ENCODE results near the gene RTTN. TPM values are rescaled to one million over a fixed set of nuclear protein-coding genes. Genes with fewer than 3 reads are reported as not detected.

The RTTN gene
- total and polyA plus RNA-seq, 2 of the 4 experiments (the other 2 are of a cell fraction) = 5.8 to 19.9 TPM

DNA sequence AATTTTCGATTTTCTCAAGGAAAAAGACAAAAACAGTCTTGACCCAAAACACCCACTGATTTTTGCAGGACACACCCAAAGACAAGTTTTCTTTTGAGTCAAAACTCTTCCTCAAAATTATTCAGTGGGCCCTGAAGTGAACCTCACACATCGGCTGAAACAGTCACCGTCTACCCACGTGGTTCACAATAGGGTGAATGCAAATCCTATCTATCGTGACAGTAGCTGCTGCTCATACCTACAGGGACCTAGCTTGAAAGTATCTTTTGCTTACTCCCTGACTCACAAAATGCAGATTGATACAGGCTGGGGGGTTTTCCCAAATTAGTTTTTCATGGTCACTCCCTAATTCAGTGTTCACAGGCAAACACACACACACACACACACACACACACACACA is 247.1 kb downstream of the RTTN start:
- no peak for ATAC-seq (ENCODE audit: low read depth)
- TF ChIP-seq, protein P1, sequence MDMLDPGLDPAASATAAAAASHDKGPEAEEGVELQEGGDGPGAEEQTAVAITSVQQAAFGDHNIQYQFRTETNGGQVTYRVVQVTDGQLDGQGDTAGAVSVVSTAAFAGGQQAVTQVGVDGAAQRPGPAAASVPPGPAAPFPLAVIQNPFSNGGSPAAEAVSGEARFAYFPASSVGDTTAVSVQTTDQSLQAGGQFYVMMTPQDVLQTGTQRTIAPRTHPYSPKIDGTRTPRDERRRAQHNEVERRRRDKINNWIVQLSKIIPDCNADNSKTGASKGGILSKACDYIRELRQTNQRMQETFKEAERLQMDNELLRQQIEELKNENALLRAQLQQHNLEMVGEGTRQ (IDR thresholded peaks at IDR 0.05; ENCODE audit: low read depth, low read length) = no peak
- TF ChIP-seq RCOR1 (IDR thresholded peaks at IDR 0.05; ENCODE audit: insufficient replicate concordance, low read length) = no peak
- TF ChIP-seq CHD1 (IDR thresholded peaks at IDR 0.05; ENCODE audit: low read depth, low read length) = no peak
- no peak for TF ChIP-seq POLR2A (IDR thresholded peaks at IDR 0.05; ENCODE audit: low read depth, low read length)
- TF ChIP-seq, protein P2, sequence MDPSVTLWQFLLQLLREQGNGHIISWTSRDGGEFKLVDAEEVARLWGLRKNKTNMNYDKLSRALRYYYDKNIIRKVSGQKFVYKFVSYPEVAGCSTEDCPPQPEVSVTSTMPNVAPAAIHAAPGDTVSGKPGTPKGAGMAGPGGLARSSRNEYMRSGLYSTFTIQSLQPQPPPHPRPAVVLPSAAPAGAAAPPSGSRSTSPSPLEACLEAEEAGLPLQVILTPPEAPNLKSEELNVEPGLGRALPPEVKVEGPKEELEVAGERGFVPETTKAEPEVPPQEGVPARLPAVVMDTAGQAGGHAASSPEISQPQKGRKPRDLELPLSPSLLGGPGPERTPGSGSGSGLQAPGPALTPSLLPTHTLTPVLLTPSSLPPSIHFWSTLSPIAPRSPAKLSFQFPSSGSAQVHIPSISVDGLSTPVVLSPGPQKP (IDR thresholded peaks at IDR 0.05; ENCODE audit: borderline replicate concordance, low read depth, low read length) = no peak
- TF ChIP-seq MAZ (IDR thresholded peaks at IDR 0.05; ENCODE audit: borderline replicate concordance, low read depth, low read length) = no peak
- TF ChIP-seq MAFK (IDR thresholded peaks at IDR 0.05; ENCODE audit: low read depth, low read length) = no peak
- TF ChIP-seq RFX5 (IDR thresholded peaks at IDR 0.05; ENCODE audit: low read depth, low read length) = no peak
- TF ChIP-seq SMC3 (IDR thresholded peaks at IDR 0.05; ENCODE audit: low read depth, low read length) = no peak
- no peak for TF ChIP-seq RAD21 (IDR thresholded peaks at IDR 0.05; ENCODE audit: low read length)
- no peak for TF ChIP-seq NFE2L2 (IDR thresholded peaks at IDR 0.05; ENCODE audit: low read depth, low read length)
- TF ChIP-seq CEBPB (IDR thresholded peaks at IDR 0.05; ENCODE audit: low read depth, low read length) = no peak
- no peak for TF ChIP-seq BHLHE40 (IDR thresholded peaks at IDR 0.05; ENCODE audit: low read depth, low read length)
- TF ChIP-seq, protein P3, sequence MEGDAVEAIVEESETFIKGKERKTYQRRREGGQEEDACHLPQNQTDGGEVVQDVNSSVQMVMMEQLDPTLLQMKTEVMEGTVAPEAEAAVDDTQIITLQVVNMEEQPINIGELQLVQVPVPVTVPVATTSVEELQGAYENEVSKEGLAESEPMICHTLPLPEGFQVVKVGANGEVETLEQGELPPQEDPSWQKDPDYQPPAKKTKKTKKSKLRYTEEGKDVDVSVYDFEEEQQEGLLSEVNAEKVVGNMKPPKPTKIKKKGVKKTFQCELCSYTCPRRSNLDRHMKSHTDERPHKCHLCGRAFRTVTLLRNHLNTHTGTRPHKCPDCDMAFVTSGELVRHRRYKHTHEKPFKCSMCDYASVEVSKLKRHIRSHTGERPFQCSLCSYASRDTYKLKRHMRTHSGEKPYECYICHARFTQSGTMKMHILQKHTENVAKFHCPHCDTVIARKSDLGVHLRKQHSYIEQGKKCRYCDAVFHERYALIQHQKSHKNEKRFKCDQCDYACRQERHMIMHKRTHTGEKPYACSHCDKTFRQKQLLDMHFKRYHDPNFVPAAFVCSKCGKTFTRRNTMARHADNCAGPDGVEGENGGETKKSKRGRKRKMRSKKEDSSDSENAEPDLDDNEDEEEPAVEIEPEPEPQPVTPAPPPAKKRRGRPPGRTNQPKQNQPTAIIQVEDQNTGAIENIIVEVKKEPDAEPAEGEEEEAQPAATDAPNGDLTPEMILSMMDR (conservative IDR thresholded peaks at IDR 0.05; ENCODE audit: low read depth, low read length) = no peak
- no peak for TF ChIP-seq FOS (IDR thresholded peaks at IDR 0.05; ENCODE audit: low read depth, low read length)
- no peak for TF ChIP-seq MXI1 (IDR thresholded peaks at IDR 0.05; ENCODE audit: borderline replicate concordance, low read depth, low read length)

More for the DNA sequence above, 247.1 kb downstream of the RTTN start:
- no peak overlapping the region for H2AK5ac ChIP-seq (ENCODE audit: low read depth, low read length)
- H4K5ac ChIP-seq (ENCODE audit: low read depth, low read length) = no peak overlapping the region
- ChIA-PET POLR2A (ENCODE audit: unreplicated experiment) (no interaction called here), CTCF (no interaction called here)
- no peak overlapping the region for H4K8ac ChIP-seq (ENCODE audit: low read depth in 2 of 2, low read length in 2 of 2)
- H3K14ac ChIP-seq (replicated peaks; ENCODE audit: low read depth, low read length) = no peak overlapping the region; the same call in 1 of the 2 replicates
- no peak overlapping the region for H2AK9ac ChIP-seq (replicated peaks; ENCODE audit: low read depth, low read length, poor library complexity)
- H3K27ac ChIP-seq (ENCODE audit: insufficient read depth, low read length) = no peak overlapping the region
- H3K18ac ChIP-seq (ENCODE audit: low read depth, low read length) = no peak overlapping the region
- no peak overlapping the region for H2AFZ ChIP-seq (replicated peaks; ENCODE audit: low read length, poor library complexity)
- no peak overlapping the region for H3K23ac ChIP-seq (ENCODE audit: low read depth, low read length)
- no peaks in the 10 kb centered on the region for H3K27me3 ChIP-seq (ENCODE audit: control insufficient read depth, insufficient read depth, low read length)
- no TSS peak for BruUV-seq (replicated peaks)
- intact Hi-C loops (cut with micrococcal nuclease) = no loop called here
- H4K20me1 ChIP-seq (ENCODE audit: insufficient read depth, low read length) = no peaks in the 10 kb centered on the region
- no peaks in the 10 kb centered on the region for H3K36me3 ChIP-seq (ENCODE audit: control insufficient read depth, insufficient read depth, low read length)
- H3K79me1 ChIP-seq (ENCODE audit: low read depth in 1 of 2, low read length in 2 of 2) = no peaks in the 10 kb centered on the region
- no peak for DNase-seq
- no peak overlapping the region for H2BK120ac ChIP-seq (ENCODE audit: low read depth, low read length)
- no peaks in the 10 kb centered on the region for H3K4me1 ChIP-seq (ENCODE audit: control insufficient read depth, insufficient read depth, low read length)
- H3K9me3 ChIP-seq (ENCODE audit: control insufficient read depth, insufficient read depth, low read length) = no peaks in the 10 kb centered on the region
- no peak overlapping the region for H2BK20ac ChIP-seq (ENCODE audit: low read depth, low read length)
- H3K4me2 ChIP-seq (ENCODE audit: low read depth, low read length) = no peak overlapping the region
- dilution Hi-C loops (cut with HindIII; ENCODE audit: low sequenced_read_pairs, unreplicated experiment) = no loop called here
- H3K4me3 ChIP-seq (ENCODE audit: insufficient read depth, low read depth, low read length) = no peak overlapping the region
- H3K56ac ChIP-seq (ENCODE audit: extremely low read depth, insufficient read depth, low read length) = no peak overlapping the region
- no peak overlapping the region for H4K91ac ChIP-seq (ENCODE audit: insufficient read depth, low read depth, low read length)
- WGBS, 2 experiments (ENCODE audit: extremely low coverage in 2 of 2, insufficient read length in 1 of 2) = 96% methylated on average over 3 of the region's 5 CpGs; no CpG with 5 or more reads in 1 of the 2 experiments
- no peak overlapping the region for H3K9ac ChIP-seq (ENCODE audit: low read depth, low read length)
- H3K4ac ChIP-seq (ENCODE audit: low read depth, low read length) = no peak overlapping the region
- in situ Hi-C loops (cut with MboI; ENCODE audit: low sequenced_read_pairs) = no loop called here
- 0 out of 2 replicates have a peak, but pooled peaks cover 2% of the 10 kb centered on the region for H3K9me1 ChIP-seq (ENCODE audit: insufficient read depth, low read length)
- no peak overlapping the region for H2BK15ac ChIP-seq (ENCODE audit: low read depth, low read length)
- no peak overlapping the region for H2BK5ac ChIP-seq (ENCODE audit: low read depth, low read length, poor library complexity, severe bottlenecking)
